ENCODE results near the gene CCL3. TPM values are rescaled to one million over a fixed set of nuclear protein-coding genes. Genes with fewer than 3 reads are reported as not detected.
A peak's percentile ranks its signal among the peaks of the same experiment; 100 is the strongest.

The CCL3 gene
- total and polyA plus RNA-seq, 2 of the 4 experiments (the other 2 are of a cell fraction): not detected

- no TSS peak for BruUV-seq (replicated peaks)
- no peak overlapping the region for H2AK5ac ChIP-seq (ENCODE audit: low read depth, low read length)
- dilution Hi-C loops (cut with HindIII; ENCODE audit: low sequenced_read_pairs, unreplicated experiment) (no loop called here), in situ Hi-C loops (cut with MboI; ENCODE audit: low sequenced_read_pairs) (no loop called here), intact Hi-C loops (cut with micrococcal nuclease) (no loop called here)
- H3K4me3 ChIP-seq (ENCODE audit: insufficient read depth, low read depth, low read length): no peak overlapping the region
- no peak overlapping the region for H2BK5ac ChIP-seq (ENCODE audit: low read depth, low read length, poor library complexity, severe bottlenecking)
- POLR2A ChIA-PET (ENCODE audit: unreplicated experiment): no interaction called here
- H2BK20ac ChIP-seq (ENCODE audit: low read depth, low read length): no peak overlapping the region
- H3K4me1 ChIP-seq (ENCODE audit: control insufficient read depth, insufficient read depth, low read length): no peaks in the 10 kb centered on the region
- peak overlapping the region; percentile 11 for H2AK9ac ChIP-seq (replicated peaks; ENCODE audit: low read depth, low read length, poor library complexity)
- DNase-seq (no peak), ATAC-seq (ENCODE audit: low read depth) (no peak)
- no peak overlapping the region for H4K8ac ChIP-seq (ENCODE audit: low read depth in 2 of 2, low read length in 2 of 2)
- no peaks in the 10 kb centered on the region for H3K36me3 ChIP-seq (ENCODE audit: control insufficient read depth, insufficient read depth, low read length)
- H2AFZ ChIP-seq (replicated peaks; ENCODE audit: low read length, poor library complexity): peak overlapping the region; percentile 8
- no peak overlapping the region for H4K91ac ChIP-seq (ENCODE audit: insufficient read depth, low read depth, low read length)
- no peaks in the 10 kb centered on the region for H3K79me1 ChIP-seq (ENCODE audit: low read depth in 1 of 2, low read length in 2 of 2)
- no peak overlapping the region for H3K27ac ChIP-seq (ENCODE audit: insufficient read depth, low read length)
- H4K20me1 ChIP-seq (ENCODE audit: insufficient read depth, low read length): no peaks in the 10 kb centered on the region
- no peak overlapping the region for H3K18ac ChIP-seq (ENCODE audit: low read depth, low read length)
- CTCF ChIA-PET: no interaction called here
- H4K5ac ChIP-seq (ENCODE audit: low read depth, low read length): no peak overlapping the region
- H3K23ac ChIP-seq (ENCODE audit: low read depth, low read length): no peak overlapping the region
- no peak overlapping the region for H3K4ac ChIP-seq (ENCODE audit: low read depth, low read length)
- H3K9me1 ChIP-seq (ENCODE audit: insufficient read depth, low read length): no peaks in the 10 kb centered on the region
- WGBS, 2 experiments (ENCODE audit: extremely low coverage in 2 of 2, insufficient read length in 1 of 2): 43% methylated on average over 3 of the region's 9 CpGs; no CpG with 5 or more reads in 1 of the 2 experiments
- TF ChIP-seq BHLHE40 (IDR thresholded peaks at IDR 0.05; ENCODE audit: low read depth, low read length): no peak
- TF ChIP-seq CEBPB (IDR thresholded peaks at IDR 0.05; ENCODE audit: low read depth, low read length): no peak
- no peak for TF ChIP-seq USF2 (IDR thresholded peaks at IDR 0.05; ENCODE audit: low read depth, low read length)
- no peak for TF ChIP-seq SMC3 (IDR thresholded peaks at IDR 0.05; ENCODE audit: low read depth, low read length)
- no peak for TF ChIP-seq ELK1 (IDR thresholded peaks at IDR 0.05; ENCODE audit: borderline replicate concordance, low read depth, low read length)
- TF ChIP-seq CHD1 (IDR thresholded peaks at IDR 0.05; ENCODE audit: low read depth, low read length): no peak
- no peak for TF ChIP-seq MAFK (IDR thresholded peaks at IDR 0.05; ENCODE audit: low read depth, low read length)
- no peak overlapping the region for H3K4me2 ChIP-seq (ENCODE audit: low read depth, low read length)
- no peak overlapping the region for H2BK15ac ChIP-seq (ENCODE audit: low read depth, low read length)
- no peak overlapping the region for H3K14ac ChIP-seq (replicated peaks; ENCODE audit: low read depth, low read length)
- no peaks in the 10 kb centered on the region for H3K27me3 ChIP-seq (ENCODE audit: control insufficient read depth, insufficient read depth, low read length)
- H2BK120ac ChIP-seq (ENCODE audit: low read depth, low read length): no peak overlapping the region
- no peak overlapping the region for H3K56ac ChIP-seq (ENCODE audit: extremely low read depth, insufficient read depth, low read length)
- H3K9me3 ChIP-seq (ENCODE audit: control insufficient read depth, insufficient read depth, low read length): peaks cover 4% of the 10 kb centered on the region; the same call in 1 of the 2 replicates
- no peak overlapping the region for H3K9ac ChIP-seq (ENCODE audit: low read depth, low read length)
Observed at GRCh38 chr17:36124879-36125824, 35.2 kb upstream of the CCL3 start.
